Effector CD4-positive, alpha-beta T cell (primary cell): ENCODE measurements around the gene NAA80.
"Not testable (repeated sequence)": the region's sequence is repeated elsewhere in the genome, so short reads cannot be mapped to it uniquely, and the experiment has no call there.

ENCODE experiments used
- DNase-seq: peaks from one replicate; pipeline ENCODE4 v3.0.0-alpha.2; 2020

NAA80 gene

DNA sequence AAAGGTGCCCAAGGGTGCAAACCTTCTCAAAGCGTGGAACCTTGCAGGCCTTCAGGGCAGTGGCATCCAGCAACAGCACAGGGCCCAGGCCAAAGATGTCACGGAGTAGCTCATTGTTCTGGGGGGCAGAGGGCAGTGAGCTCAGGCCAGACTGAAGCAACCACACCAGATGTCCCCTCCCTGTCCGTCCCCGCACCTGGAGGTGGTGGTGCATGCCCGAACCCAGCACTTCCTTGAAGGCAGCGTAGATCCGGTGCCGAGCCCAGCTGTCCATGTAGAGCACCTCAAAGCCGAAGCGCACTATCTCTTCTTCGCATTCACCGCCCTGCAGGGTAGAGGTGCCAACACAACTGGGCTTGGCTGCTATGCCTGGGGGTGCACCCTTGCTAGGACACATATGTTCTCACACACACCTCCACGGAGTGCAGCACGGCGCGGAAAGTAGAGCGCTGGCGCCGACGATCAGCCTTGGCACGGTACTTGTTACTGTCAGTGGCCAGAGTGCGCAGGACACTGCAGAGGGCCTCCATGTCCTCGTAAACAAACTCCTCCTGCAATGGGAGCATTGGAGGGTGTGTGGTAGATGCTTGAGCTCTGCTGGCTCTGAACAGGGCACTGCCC is 10.7 kb downstream of the NAA80 start:
- no peak for DNase-seq

GRCh38 chr3:50287262-50287661 is 11.9 kb downstream of the NAA80 start:
- no peak for DNase-seq

- DNase-seq: no peak
Observed at GRCh38 chr3:50286322-50287227, 12.6 kb downstream of the NAA80 start.

GRCh38 chr3:50284121-50284520 is 15.1 kb downstream of the NAA80 start:
- not testable (repeated sequence) for DNase-seq

DNA sequence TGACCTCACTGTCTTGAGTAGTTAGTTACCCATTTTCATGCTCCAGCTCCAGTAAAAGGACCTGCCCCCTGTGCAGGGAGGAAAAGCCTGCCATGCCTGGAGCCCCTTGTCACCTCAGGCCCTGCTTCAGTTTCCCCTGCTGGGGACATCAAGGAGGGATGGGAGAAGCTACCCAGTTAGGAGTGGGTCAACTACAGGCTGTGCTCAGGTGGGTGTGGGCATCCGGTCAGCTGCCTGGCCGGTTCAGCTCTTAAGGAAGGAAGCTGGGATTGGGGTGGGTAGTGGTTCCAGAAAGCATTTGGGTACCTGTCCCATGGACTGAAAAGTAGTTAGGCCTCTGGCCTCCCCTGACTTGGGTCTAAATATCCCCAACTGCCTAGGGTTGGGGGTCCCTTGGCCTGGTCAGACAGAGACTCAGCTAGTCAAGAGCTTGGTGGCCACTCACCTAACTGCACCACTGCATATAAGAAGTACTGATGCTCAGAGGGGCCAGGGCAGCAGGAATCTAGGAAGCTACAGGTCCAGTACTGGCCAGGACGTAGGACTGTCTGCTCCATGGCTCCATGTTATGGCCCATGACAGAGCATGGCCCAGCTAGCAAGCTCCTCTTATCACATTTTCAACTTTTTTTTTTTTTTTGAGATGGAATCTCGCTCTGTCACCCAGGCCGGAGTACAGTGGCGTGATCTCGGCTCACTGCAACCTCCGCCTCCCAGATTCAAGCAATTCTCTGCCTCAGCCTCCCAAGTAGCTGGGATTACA is 19.8 kb downstream of the NAA80 start:
- no peak for DNase-seq

DNA sequence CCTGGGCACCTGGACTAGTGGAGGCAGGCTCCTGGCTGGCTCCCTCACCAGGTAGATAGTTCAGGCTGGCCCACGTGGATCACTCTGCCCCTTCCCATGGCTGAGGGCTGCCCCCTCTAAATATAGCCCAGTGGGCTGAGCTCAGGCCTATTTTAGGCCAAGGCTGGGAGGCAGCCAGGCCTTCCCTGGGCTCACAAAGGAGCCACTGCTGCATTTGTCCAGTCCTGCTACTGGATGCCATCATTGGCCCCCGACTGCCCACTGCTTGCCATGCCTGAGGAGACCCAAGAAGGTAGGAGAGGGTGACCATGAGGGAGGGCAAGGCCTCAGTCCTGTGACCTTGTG is 20.4 kb downstream of the NAA80 start, which contains the start of gene LSMEM2:
Gene LSMEM2 (plus strand): TSS at position 208 of the 345 bp plus-strand sequence. CDS start 27 bp downstream, at position 235.
- DNase-seq: no peak

DNA sequence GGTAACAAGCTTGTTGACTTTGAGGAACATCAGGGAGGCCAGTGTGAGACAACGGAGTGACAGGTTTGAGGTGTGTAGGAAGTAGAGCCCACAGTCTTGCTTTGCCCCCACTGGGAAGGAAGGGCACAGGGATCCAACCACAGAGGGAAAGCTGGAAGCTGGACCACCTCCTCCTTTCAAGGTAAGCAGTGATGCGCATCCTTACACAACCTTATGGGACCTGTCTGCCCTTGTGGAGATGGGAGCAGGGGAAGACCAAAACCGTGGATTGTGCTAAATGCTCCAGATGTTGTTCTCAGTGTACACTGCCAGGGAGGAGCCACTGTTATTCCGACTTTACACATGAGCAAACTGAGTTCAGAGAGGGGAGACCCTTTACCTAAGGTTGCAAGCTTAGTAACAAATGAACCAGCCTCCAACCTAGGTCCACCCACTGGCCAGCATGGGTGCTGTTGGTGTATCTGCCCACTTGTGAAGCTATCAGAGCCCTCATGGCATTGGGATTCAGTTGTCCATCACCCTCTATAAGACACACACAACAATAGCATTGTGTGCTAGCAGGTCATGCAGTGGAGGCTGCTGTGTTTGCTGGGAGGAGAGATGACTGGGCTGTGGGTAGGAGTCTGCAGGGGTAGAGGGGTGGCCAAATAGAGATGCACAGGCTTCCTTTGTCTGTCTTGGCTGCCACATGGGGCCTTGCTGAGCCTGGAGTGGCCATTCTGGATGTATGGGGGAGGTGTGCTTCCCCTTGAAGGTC is 20.9 kb downstream of the NAA80 start:
- no peak for DNase-seq

GRCh38 chr3:50276762-50277101 is 22.5 kb downstream of the NAA80 start:
- no peak for DNase-seq

DNA sequence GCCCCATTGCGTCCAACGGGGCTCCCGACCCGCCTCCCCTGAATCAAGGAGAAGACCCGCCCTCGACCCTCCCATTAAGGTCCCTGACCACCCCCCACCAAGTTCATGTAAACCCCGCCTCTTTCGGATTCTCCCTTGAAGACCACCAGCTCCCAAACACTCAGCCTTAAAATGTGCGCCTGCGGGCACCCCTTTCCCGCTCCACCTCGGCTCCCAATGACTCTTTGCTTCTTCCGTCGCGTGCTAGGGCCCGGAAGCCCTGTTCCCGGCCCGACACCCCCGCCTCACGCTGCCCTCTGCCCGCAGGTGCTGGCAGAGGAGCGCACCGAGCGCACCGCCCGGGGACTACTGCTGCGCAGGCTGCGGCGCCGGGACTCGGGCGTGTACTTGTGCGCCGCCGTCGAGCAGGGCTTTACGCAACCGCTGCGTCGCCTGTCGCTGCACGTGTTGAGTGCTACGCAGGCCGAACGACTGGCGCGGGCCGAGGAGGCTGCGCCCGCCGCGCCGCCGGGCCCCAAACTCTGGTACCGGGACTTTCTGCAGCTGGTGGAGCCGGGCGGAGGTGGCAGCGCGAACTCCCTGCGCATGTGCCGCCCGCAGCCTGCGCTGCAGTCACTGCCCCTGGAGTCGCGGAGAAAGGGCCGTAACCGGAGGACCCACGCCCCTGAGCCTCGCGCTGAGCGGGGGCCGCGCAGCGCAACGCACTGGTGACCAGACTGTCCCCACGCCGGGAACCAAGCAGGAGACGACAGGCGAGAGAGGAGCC is 23.0 kb downstream of the NAA80 start:
- no peak for DNase-seq

- no peak for DNase-seq
Observed at GRCh38 chr3:50275141-50275995, 23.8 kb downstream of the NAA80 start.

DNA sequence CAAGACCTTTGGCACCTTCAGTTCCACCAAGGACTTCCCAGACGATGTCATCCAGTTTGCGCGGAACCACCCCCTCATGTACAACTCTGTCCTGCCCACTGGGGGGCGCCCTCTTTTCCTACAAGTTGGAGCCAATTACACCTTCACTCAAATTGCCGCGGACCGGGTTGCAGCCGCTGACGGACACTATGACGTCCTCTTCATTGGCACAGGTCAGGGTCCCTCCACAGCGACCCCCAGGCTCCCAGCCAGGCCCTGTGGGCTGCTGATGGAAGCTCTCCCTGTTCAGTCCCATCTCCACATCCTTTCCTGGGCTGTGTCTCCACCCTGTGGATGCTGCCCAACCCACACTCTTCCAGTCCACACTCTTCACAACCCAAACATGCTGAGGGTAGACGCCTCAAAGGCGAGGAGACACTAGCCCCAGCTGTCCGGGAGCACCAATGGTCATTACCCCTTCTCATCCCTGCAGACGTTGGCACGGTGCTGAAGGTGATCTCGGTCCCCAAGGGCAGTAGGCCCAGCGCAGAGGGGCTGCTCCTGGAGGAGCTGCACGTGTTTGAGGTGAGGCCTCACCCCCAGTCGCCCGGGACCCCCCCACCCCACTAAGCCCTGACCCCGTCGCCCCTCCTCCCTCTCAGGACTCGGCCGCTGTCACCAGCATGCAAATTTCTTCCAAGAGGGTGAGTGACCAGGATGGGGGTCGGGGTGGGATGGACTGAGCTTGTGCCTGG is 24.7 kb downstream of the NAA80 start:
- peak; percentile 63 for DNase-seq

DNA sequence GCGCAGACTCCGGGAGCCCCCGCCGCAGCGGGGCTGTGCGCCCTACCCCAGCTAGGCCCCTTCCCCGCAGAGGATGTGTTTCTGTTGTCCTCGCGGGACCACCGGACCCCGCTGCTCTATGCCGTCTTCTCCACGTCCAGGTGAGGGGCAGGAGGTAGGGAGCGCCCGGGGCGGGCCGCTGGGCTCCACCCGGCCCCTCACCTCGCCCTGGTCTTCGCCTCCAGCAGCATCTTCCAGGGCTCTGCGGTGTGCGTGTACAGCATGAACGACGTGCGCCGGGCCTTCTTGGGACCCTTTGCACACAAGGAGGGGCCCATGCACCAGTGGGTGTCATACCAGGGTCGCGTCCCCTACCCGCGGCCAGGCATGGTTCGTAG is 25.5 kb downstream of the NAA80 start:
- DNase-seq: no peak

DNA sequence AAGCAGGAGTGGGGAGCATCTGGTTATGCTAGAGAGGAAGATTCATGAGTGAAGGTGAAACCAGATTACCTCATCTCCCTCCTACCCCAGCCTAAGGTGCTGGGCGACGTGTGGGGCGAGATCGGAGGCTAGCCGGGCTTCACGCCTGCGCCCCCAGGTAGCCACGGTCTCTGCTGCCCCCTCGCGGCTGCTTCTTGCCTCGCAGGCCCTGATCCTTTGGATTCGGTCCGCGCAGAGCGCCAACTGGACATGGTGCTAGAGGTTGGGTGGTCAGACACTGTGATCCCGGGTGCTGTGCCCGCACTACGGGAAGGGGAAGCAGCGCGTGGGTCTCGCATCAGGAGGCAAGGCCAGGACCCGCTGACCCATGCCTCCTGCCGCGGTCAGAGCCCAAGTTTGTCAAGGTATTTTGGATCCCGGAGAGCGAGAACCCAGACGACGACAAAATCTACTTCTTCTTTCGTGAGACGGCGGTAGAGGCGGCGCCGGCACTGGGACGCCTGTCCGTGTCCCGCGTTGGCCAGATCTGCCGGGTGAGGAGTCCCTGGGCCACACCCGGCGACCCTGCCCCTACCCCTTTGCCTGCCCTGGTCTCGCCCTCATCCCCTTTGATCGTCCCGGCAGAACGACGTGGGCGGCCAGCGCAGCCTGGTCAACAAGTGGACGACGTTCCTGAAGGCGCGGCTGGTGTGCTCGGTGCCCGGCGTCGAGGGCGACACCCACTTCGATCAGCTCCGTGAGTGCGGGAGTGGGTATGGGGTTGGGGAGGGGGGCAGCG is 26.1 kb downstream of the NAA80 start:
- DNase-seq: peak; percentile 83

GRCh38 chr3:50272538-50272910 is 26.7 kb downstream of the NAA80 start:
- DNase-seq: not testable (repeated sequence)

GRCh38 chr3:50271314-50271936 is 27.8 kb downstream of the NAA80 start:
- DNase-seq: no peak

- DNase-seq: no peak
Observed at GRCh38 chr3:50270422-50271224, 28.6 kb downstream of the NAA80 start.

GRCh38 chr3:50269977-50270413 is 29.2 kb downstream of the NAA80 start:
- DNase-seq: no peak

DNA sequence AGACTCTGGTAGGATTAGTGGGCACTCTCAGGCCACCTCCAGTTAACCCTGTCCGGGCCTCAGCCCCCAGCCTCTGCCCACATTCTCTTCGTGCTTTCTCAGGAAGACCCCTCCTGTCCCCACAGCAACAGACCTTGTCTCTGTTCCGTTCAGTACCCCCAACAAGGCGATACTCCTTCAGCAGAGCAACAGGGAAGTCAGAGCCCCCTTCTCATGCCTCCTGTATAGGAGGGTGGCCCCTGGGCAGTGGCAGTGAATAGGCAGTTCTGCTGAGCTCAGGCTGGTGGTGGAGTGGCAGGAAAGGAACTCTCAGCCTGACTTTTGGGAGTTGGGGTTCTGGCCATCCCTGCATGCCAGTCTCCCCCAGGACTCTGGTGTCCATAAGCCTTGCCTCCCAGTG is 29.7 kb downstream of the NAA80 start:
- no peak for DNase-seq
